HG03571 (cell line): ENCODE results near the gene PSMA4.
"Not testable (repeated sequence)": the region's sequence is repeated elsewhere in the genome, so short reads cannot be mapped to it uniquely, and the experiment has no call there.

Experiments used
- ATAC-seq: cut with Tn5 transposase; IDR thresholded peaks from one replicate; pipeline ENCODE4 v1.9.1; 2021; ENCODE audit not compliant: unreplicated experiment

PSMA4 gene

DNA sequence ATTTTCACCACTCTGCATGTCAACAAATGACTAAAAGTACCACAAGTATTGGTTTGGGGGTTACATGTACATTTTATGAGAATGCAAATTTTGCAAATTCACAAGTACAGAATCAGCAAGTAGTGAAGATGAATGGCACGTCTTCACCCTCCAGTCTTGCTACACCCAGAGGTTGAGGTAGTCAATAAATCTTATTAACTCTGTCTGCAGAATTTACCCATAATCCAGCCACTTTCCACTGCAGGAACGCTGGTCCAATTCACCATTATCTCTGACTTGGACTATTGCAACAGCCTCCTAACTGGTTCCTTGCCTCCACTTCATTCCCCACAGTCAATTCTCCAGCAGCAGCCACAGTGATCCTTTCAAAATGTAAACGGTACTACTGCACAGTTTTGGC lies 10.6 kb downstream of the PSMA4 start:
- no peak for ATAC-seq

DNA sequence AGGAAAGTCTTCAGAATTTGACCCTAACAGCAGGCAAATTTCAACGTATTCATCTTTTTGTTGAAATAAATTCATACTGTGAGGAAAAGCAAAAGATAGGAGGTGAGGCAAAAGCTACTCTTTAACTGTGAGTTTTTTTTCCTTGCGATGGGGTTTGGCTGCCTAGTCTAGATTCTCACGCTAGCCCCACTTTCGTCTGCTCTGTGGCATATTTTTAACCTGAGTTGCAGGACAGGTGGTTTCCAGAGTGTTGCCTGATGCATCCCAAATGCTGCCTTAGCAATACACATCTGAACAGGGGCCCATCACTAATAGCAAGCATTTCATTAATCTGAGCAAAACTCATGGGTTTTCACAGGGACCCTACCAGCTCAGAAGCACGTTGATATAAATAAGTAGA lies 11.7 kb downstream of the PSMA4 start:
- no peak for ATAC-seq

DNA sequence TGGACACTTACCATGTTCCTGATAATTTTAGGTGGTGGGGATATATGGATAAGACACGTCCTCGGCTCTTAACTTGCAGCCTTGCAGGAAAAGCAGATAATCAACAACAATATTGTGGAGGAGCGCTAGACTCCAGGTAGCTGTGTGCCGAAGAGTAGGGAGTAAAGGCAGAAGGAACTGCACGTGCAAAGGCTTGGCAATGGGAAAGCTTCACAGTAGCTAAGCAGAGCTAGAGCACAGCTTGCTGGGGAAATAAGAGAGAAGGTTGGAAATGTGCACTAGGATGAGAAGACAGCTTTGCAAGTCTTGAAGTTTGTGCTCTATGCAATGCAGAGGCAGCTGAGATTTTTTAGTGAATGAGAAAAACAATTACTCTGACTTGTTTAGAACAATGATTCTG lies 12.4 kb downstream of the PSMA4 start:
- no peak for ATAC-seq

DNA sequence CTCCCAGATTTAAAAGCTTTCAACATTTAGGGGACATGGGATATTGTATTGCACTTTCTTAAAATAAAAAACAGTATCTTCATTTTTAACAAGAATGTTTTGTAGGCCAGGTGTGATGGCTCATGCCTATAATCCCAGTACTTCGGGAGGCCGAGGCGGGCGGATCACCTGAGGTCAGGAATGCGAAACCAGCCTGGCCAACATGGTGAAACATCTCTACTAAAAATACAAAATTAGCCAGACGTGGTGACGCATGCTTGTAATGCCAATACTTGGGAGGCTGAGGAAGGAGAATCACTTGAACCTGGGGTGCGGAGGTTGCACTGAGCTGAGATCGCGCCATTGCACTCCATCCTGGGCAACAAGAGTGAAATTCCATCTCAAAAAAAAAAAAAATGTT lies 20.0 kb downstream of the PSMA4 start:
- ATAC-seq: not testable (repeated sequence)

DNA sequence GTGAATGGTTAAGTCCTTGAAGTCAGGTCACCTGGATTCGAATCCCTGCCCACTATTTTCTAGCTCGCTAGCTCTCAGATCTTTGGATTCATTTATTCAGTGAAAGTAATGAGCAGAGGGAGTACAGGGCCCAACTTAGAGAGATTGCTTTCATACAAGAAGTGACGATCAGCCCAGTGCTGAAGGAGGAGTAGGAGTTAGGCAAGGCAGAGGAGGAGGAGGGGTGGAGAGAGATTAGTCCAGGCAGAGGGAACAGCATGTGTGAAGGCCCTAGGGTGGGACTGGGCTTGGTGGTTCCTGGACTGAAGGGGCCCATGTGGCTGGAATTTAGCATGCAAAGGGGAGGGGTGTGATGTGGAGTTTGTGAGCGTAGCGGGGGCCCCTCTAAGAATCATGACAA lies 21.2 kb downstream of the PSMA4 start:
- no peak for ATAC-seq

DNA sequence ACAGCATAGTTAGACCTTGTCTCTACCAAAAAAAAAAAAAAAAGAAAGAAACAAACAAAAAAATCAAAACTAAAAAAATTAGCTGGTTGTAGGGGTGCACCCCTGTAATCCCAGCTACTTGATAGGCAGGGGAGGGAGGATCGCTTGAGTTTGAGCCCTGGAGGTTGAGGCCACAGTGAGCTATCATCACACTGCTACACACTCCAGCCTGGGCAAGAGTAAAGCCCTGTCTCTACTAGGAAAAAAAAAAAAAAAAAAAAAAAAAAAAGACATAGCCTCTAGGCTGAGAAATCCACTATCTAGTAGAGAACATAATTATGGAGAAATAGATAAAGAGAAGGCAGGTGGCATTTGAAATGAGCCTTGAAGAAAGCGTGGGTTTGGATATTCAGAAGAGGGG lies 22.8 kb downstream of the PSMA4 start:
- no peak for ATAC-seq

DNA sequence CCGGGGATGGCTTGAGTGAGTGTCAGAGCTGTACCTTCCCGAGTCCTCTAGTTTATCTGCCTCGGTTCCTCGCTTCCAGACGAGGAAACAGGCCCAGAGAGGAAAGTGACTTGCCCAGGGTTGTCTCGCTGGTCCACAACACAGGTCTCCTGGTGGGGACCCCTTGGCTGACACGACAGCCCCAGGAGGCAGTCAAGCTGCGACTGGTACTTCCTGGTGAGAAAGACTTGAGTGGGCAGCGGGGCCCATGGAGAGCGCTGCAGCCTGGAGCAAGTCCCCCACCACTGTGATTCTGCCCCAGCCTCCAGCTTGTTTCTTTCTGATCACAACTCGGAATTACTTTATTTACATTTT lies 24.5 kb downstream of the PSMA4 start:
- peak; percentile 13 for ATAC-seq

DNA sequence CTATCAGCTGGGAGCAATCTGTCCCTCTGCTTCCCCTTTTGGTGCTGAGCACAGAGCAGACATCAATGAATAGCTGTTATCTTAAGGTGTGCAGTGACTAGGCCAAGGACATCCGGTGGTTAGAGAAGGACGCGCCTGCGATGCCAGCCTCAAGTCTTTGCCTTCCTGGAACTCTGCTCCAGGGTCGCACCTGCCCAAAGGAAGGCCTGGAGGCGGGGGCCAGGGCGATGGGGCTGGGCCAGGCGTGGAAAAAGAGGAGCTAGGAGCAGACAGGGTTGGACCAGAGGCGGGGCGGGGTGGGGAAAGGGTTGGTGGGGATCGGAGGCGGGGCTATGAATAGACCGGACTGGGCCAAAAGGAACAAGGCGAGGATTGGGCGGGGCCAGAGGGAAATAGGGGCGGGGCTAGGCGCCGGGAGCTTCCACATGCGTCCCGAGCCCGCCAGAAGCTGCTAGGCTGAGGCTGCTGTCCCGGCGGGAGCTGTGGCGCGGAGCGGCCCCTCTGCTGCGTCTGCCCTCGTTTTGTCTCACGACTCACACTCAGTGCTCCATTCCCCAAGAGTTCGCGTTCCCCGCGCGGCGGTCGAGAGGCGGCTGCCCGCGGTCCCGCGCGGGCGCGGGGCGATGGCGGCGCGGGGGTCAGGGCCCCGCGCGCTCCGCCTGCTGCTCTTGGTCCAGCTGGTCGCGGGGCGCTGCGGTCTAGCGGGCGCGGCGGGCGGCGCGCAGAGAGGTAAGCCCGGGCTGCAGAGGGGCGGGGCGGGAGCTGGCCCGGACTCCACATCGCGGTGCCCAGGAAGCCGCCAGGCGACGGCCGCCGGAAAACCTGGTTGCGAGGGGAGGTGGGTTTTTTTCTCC lies 25.1 kb downstream of the PSMA4 start, which contains the start of gene CHRNA5:
Gene CHRNA5, plus strand, starts transcription at position 424 of the 854 bp plus-strand sequence. Its CDS starts 200 bp downstream, at position 624.
- peak; percentile 72 for ATAC-seq

DNA sequence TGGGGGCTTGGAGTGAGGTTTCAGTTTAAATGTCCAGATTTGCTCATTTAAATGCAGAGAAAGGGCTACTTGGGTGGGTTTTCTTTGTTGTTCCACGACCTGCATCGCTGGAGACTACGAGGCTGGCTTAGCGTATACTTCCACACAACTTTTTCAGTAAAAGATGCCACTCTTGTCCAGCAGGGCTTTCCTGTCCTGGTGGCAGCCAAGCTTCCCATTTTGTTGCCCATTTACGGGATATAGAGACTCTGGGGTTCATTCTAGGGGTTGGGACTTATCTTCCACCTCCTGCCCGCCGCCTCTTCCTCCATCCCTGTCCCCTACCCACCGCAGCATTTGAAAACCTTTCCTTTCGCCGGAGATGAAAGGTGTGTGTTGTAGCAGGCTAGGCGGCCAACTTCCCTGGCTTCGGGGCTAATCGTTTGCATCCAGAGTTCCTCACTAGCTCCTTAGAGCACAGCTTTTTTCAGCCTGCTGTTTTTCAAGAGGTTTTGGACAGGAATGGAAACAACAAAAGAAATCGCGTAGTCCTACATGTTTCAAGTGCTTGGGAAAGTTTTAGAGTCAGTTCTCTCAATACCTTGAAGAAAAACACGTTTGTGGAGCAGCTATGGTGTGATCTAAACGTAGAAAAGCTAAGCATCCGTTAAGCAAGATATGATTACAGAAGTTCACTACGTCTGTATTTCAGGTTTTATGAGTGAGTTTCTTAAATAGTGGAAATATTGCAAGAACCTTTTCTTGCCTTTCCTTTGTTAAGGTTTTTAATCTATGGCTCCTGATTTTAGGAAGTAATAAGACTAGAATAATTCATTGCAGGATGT lies 25.9 kb downstream of the PSMA4 start:
- ATAC-seq: no peak

DNA sequence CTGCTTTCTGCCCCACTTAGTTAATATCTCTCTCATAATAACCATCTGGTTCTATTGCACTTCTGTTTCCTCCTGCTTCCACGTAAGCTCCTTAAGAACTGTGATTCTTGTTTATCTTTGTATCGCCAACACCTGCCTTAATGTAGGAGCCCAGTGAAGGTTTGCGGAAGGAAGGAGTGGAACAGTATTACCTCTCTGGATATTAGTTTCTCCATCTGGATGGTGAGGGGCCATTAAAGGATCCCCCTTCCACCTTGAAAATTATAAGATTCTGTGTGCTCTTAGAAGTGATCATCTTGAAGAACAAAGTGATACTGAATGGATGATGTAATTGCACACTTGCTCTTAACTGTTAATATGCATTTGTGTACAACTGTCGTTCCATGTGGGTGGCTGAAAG lies 27.3 kb downstream of the PSMA4 start:
- no peak for ATAC-seq

DNA sequence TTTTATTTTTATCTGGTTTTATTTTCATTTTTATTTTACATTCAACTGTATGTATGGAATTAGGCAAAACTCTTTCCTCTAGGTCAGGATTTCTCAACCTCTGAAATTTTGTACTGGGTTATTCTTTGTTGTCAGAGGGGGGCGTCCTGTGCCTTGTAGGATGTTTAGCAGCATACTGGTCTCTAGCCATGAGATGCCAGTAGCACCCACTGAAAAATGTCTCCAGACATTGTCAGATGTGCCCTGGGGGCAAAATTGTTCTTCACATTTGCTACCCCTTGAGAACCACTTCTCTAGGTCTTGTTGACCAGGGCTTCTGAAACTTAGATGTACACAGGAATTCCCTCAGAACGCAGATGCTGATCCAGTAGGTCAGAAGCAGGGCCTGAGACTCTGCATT lies 30.5 kb downstream of the PSMA4 start:
- ATAC-seq: no peak

DNA sequence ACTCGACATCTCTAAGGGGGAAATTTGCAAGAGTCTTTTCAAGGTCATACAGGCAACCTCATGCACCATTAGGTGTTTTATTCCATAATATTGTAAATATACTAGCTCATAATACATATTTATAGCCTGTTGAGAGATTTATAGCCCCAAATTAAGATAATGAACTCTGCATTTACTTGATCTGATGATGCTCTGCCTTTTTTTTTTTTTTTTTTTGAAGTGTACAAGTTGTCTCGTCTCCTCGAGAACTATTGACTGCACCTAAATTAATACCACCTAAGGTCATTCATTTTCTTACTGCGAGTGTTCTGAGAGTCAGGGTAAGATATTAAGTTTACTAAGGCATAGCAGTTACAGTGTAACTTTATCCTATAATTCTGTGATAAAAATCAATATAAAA lies 31.1 kb downstream of the PSMA4 start:
- ATAC-seq: no peak

DNA sequence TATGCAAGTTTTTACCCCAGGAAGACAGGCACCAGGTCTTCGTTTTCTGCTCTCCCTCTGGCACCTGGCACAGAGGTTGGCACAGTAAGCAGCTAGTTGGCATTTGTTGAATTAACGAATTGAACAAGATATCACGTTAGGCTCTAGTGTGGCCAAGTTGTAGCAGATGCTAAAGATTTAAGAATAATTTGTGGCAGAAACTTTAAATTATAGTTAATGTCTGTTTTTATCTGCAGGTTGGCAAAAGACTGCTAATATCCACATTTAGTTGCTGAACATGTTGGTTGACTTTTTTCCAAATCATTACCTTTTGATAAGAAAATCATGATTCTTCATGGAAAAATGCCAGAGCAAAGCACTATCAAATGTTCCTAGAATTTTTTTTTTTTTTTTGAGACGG lies 33.2 kb downstream of the PSMA4 start:
- no peak for ATAC-seq

DNA sequence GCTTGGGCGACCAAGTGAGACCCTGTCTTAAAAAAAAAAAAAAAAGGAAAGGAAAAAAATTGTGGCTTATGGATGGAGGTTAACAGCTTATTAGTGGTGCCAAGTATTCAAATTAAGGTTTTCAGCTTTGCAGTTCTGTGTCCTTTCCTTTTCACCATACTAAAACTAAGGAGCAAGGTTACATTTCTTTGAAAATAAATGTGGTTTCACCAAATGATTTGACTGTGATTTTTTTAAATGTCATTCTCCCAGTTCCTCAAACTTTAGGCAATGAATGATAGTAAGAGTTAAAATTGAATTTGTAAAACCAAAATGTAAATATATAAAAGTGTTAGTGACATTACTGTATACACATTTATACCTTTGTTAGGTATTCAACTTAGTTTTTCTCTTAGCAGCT lies 34.7 kb downstream of the PSMA4 start:
- ATAC-seq: no peak

DNA sequence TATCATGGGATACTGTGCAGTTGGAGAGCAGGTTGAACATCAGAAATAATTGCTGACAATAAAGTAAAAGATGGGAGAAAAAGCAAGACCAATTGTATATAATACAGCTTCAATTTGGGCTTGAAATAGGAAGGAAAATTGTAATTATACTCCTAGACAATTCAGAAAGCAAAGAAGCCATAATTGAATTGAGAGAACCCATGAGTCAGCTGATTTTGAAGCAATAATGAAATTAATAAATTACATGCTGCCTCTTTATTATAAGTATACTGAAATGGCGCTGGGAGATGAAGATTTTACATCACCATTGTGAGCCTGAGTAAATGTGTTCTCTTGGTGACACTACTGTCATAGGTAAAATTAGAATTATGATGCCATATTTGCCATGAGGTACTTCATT lies 57.3 kb downstream of the PSMA4 start:
- ATAC-seq: no peak

DNA sequence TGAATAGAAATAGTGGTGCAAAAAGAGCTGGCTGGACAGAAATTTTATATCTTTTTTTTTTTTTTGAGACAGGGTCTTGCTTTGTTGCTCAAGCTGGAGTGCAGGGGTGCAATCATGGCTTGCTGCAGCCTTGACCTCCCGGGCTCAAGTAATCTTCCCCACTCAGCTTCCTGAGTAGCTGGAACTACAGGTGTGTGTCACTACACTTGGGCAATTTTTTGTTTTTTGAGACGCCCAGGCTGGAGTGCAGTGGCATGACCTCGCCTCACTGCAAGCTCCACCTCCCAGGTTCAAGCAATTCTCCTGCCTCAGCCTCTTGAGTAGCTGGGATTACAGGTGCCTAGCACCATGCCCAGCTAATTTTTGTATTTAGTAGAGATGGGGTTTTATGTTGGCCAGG lies 58.1 kb downstream of the PSMA4 start:
- ATAC-seq: no peak

DNA sequence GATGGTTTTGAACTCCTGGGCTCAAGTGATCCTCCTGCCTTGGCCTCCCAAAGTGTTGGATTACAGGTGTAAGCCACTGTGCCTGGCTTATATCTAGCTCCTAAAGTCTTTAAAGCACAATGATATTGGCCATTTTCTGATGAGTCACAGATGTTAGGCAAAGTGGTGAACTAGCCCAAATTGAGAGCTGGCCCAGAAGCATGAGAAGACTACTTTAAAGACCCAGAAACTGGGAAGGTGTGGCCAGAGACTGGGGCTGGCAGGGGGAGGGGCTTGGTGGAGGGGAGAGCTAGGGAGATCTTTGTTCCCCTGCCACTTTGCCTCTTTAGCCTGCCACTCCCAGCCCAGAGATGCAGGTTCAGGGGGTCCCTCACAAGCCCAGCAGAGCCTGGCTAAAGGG lies 58.9 kb downstream of the PSMA4 start:
- ATAC-seq: no peak
